ENCODE measurements around the gene CCDC59. TPM values are rescaled to one million over a fixed set of nuclear protein-coding genes. Genes with fewer than 3 reads are reported as not detected.

Gene CCDC59
- polyA plus RNA-seq, 1 donor: 42.1 TPM

GRCh38 chr12:82325540-82326336, 32.4 kb downstream of the CCDC59 start:
- Histone ChIP-seq H3K27ac (ENCODE audit: low read length) (no peak overlapping the region), H3K4me1 (ENCODE audit: control insufficient read depth, insufficient read depth, low read length) (no peaks in the 10 kb centered on the region), H3K27me3 (ENCODE audit: control insufficient read depth, insufficient read depth, low read length) (no peaks in the 10 kb centered on the region), H3K4me3 (ENCODE audit: low read length) (no peak overlapping the region), H3K9me3 (ENCODE audit: control insufficient read depth, low read depth, low read length) (no peaks in the 10 kb centered on the region), H3K36me3 (ENCODE audit: control insufficient read depth, insufficient read depth, low read length) (no peaks in the 10 kb centered on the region)
- no peak for DNase-seq
- no CpG with 5 or more reads among the region's 4 CpGs for WGBS (ENCODE audit: insufficient coverage, low lambda C conversion rate)

- WGBS (ENCODE audit: insufficient coverage, low lambda C conversion rate): 67% methylated on average over 1 of the region's 1 CpG
- Histone ChIP-seq H3K4me1 (ENCODE audit: control insufficient read depth, insufficient read depth, low read length) (no peaks in the 10 kb centered on the region), H3K36me3 (ENCODE audit: control insufficient read depth, insufficient read depth, low read length) (no peaks in the 10 kb centered on the region), H3K27me3 (ENCODE audit: control insufficient read depth, insufficient read depth, low read length) (no peaks in the 10 kb centered on the region), H3K27ac (ENCODE audit: low read length) (no peak overlapping the region), H3K9me3 (ENCODE audit: control insufficient read depth, low read depth, low read length) (no peaks in the 10 kb centered on the region), H3K4me3 (ENCODE audit: low read length) (no peak overlapping the region)
- DNase-seq: no peak
Measured at GRCh38 chr12:82319276-82319675, 38.9 kb downstream of the CCDC59 start.

GRCh38 chr12:82314406-82314892, 43.7 kb downstream of the CCDC59 start:
- Histone ChIP-seq H3K36me3 (ENCODE audit: control insufficient read depth, insufficient read depth, low read length) (no peaks in the 10 kb centered on the region), H3K4me3 (ENCODE audit: low read length) (no peak overlapping the region), H3K27me3 (ENCODE audit: control insufficient read depth, insufficient read depth, low read length) (no peaks in the 10 kb centered on the region), H3K4me1 (ENCODE audit: control insufficient read depth, insufficient read depth, low read length) (no peaks in the 10 kb centered on the region), H3K9me3 (ENCODE audit: control insufficient read depth, low read depth, low read length) (no peaks in the 10 kb centered on the region), H3K27ac (ENCODE audit: low read length) (no peak overlapping the region)
- DNase-seq: peak in 1 of 2 donors; percentile 9
- no CpG with 5 or more reads among the region's 8 CpGs for WGBS (ENCODE audit: insufficient coverage, low lambda C conversion rate)

Other genes starting within 250 kb of the CCDC59 start
- 9.4 TPM for gene METTL25, start 142 bp upstream of the CCDC59 start, polyA plus RNA-seq

Measured in large intestine (tissue), 3 donors.